T-cell (primary cell): ENCODE results near the gene TNNI3K. TPM values are rescaled to one million over a fixed set of nuclear protein-coding genes. Genes with fewer than 3 reads are reported as not detected.

Experiments used
- ATAC-seq, 4 experiments: fragments of 200-7000 bp in 3 of 4; fragments of 150-1000 bp in 1 of 4; cut with Tn5 transposase; replicated peaks in 1 of 4; 1 replicate in 3 of 4; 2 replicates in 1 of 4; pipeline ENCODE4 v1.10.0; 2021; ENCODE audit warnings: moderate library complexity in 3 of 4, mild to moderate bottlenecking in 2 of 4, moderate number of reproducible peaks in 1 of 4
- CTCF ChIA-PET, 2 donors: fragments of 300-600 bp; sonication (Branson Sonifier 250); formaldehyde crosslinking; loops; one replicate each; lab custom pipeline; 2022; ENCODE audit warnings: antibody characterized with exemption in 2 of 2; lab: Charles Lee
- POLR2A ChIA-PET, 2 donors: fragments of 300-600 bp; sonication (Branson Sonifier 250); formaldehyde crosslinking; loops; one replicate each; lab custom pipeline; 2022; ENCODE audit warnings: antibody characterized with exemption in 2 of 2; lab: Charles Lee
- DNase-seq, 35 experiments: peaks; one replicate each; pipeline versions ENCODE4 v3.0.0 to v3.0.0-alpha.2; 2013 to 2023
- H3K27ac ChIP-seq: one replicate; pipeline ENCODE4 v1.5.1; 2013; ENCODE audit warnings: low read length
- H3K27me3 ChIP-seq, 2 experiments: replicated peaks in 1 of 2; 1 replicate in 1 of 2; 2 replicates in 1 of 2; pipeline versions ENCODE4 v1.6.1 to v1.7.0; 2013; ENCODE audit warnings: low read length in 1 of 2, mixed read lengths in 1 of 2; ENCODE audit not compliant: control insufficient read depth in 2 of 2, insufficient read depth in 2 of 2; ENCODE audit errors: extremely low read depth in 1 of 2
- H3K36me3 ChIP-seq, 2 donors: 1 replicate in 1 of 2; 2 replicates in 1 of 2; pipeline versions ENCODE4 v1.6.1 to v1.7.0; 2013; ENCODE audit warnings: low read length in 1 of 2; ENCODE audit not compliant: control insufficient read depth in 2 of 2, insufficient read depth in 1 of 2; ENCODE audit errors: extremely low read depth in 1 of 2
- H3K4me1 ChIP-seq, 2 experiments: 1 replicate in 1 of 2; 2 replicates in 1 of 2; pipeline versions ENCODE4 v1.6.1 to v1.7.0; 2013; ENCODE audit warnings: low read length in 2 of 2, mixed read lengths in 1 of 2; ENCODE audit not compliant: insufficient read depth in 2 of 2, control insufficient read depth in 1 of 2; ENCODE audit errors: extremely low read depth in 1 of 2
- H3K4me3 ChIP-seq, 2 donors: 1 replicate in 1 of 2; 2 replicates in 1 of 2; pipeline versions ENCODE4 v1.5.1 to v1.7.0; 2013; ENCODE audit warnings: mild to moderate bottlenecking in 2 of 2, low read length in 1 of 2, moderate library complexity in 1 of 2; ENCODE audit not compliant: control insufficient read depth in 1 of 2; ENCODE audit errors: extremely low read depth in 1 of 2
- H3K9me3 ChIP-seq: 2 replicates; pipeline ENCODE4 v1.7.0; 2013
- H3K27ac Mint-ChIP-seq, 2 donors: one replicate each; pipeline ENCODE4 v1.8.0; 2020 to 2021; ENCODE audit warnings: mild to moderate bottlenecking in 2 of 2, mixed read lengths in 2 of 2
- H3K27me3 Mint-ChIP-seq, 2 donors: one replicate each; pipeline ENCODE4 v1.8.0; 2021 to 2022; ENCODE audit warnings: mixed read lengths in 2 of 2
- H3K36me3 Mint-ChIP-seq: one replicate; pipeline ENCODE4 v1.8.0; 2021; ENCODE audit warnings: mixed read lengths
- H3K4me1 Mint-ChIP-seq, 3 donors: one replicate each; pipeline ENCODE4 v1.8.0; 2020 to 2022; ENCODE audit warnings: mixed read lengths in 3 of 3, mild to moderate bottlenecking in 1 of 3
- H3K4me3 Mint-ChIP-seq, 3 donors: one replicate each; pipeline ENCODE4 v1.8.0; 2020 to 2022; ENCODE audit warnings: mild to moderate bottlenecking in 3 of 3, mixed read lengths in 3 of 3, moderate library complexity in 3 of 3
- H3K9me3 Mint-ChIP-seq, 3 donors: one replicate each; pipeline ENCODE4 v1.8.0; 2020 to 2022; ENCODE audit warnings: mixed read lengths in 3 of 3
- WGBS: methylation state at CpG from one replicate; pipeline ENCODE4 v1.1.5; 2013; ENCODE audit warnings: missing lambda C conversion rate; ENCODE audit not compliant: insufficient coverage; 5-methylcytosine and 5-hydroxymethylcytosine counted together
- total RNA-seq, 35 experiments: library from RNA in 6 of 35; stranded (reverse) in 6 of 35; fragments of 120-200 nt in 1 of 35; gene quantifications; one replicate each; pipeline versions ENCODE4 v1.2.1 to v1.2.4 and lab custom pipeline; 2013 to 2026

The TNNI3K gene
- total RNA-seq, 5 donors from 2014 or later (not counting 1 experiment from before 2014, with no cell fraction given), result 0.89 to 1.2 TPM; not detected in 3

DNA sequence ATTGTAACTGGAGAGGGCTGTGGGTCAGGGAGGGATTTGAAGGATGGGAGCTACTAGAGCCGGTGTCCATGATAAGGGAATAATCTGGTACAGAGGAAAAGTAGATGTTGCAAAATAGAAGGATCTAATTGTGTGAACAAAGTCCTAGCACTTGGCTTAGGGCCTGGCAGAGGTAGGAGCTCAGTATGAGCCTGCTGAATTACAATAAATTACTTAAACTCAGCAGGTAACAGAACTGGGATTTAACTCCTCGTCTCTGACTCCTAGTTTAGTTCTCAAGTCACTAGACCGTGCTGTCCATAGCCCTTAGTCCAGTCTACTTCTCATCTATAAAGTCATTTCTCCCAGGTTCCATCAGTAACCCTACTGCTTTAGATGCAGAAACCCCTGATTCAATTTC is 157.0 kb downstream of the TNNI3K start:
- 74% methylated on average over 3 of the region's 3 CpGs for WGBS
- no peaks in the 10 kb centered on the region for H3K36me3 ChIP-seq
- POLR2A ChIA-PET, result no interaction called here

GRCh38 chr1:74392840-74393239 is 157.7 kb downstream of the TNNI3K start:
- no peaks in the 10 kb centered on the region for H3K36me3 ChIP-seq
- H3K4me1 ChIP-seq, result no peaks in the 10 kb centered on the region
- H3K9me3 ChIP-seq, result no peaks in the 10 kb centered on the region
- no peak overlapping the region for H3K4me3 ChIP-seq
- H3K4me1 Mint-ChIP-seq, result no peaks in the 10 kb centered on the region
- peaks cover 0 to under 1% of the 10 kb centered on the region in 2 donors for H3K27me3 Mint-ChIP-seq
- no peak for ATAC-seq
- POLR2A ChIA-PET, result interaction anchor here in 1 of 2 donors (0.6 kb wide), 1 partner anchor 96 kb away, joined by 3 read pairs; no protein-coding TSS in a partner anchor
- DNase-seq, result no peak
- no peaks in the 10 kb centered on the region for H3K36me3 Mint-ChIP-seq
- CTCF ChIA-PET, result interaction anchor here in 1 of 2 donors (0.6 kb wide), 1 partner anchor 66 kb away, joined by 6 read pairs; no protein-coding TSS in a partner anchor
- no peak overlapping the region for H3K4me3 Mint-ChIP-seq
- no peaks in the 10 kb centered on the region for H3K27me3 ChIP-seq
- H3K27ac Mint-ChIP-seq, result no peak overlapping the region
- no peak overlapping the region for H3K27ac ChIP-seq
- no CpG with 5 or more reads among the region's 2 CpGs for WGBS
- peaks cover 0 to 5% (median 0%) of the 10 kb centered on the region in 3 donors for H3K9me3 Mint-ChIP-seq

More for the DNA sequence above, 157.0 kb downstream of the TNNI3K start:
- Histone ChIP-seq H3K9me3 (no peaks in the 10 kb centered on the region), H3K27me3 (no peaks in the 10 kb centered on the region), H3K4me3 (no peak overlapping the region), H3K27ac (no peak overlapping the region), H3K4me1 (no peaks in the 10 kb centered on the region)
- Mint-ChIP-seq H3K27ac (no peak overlapping the region), H3K9me3 (peaks cover 0 to 5% (median 0%) of the 10 kb centered on the region in 3 donors), H3K36me3 (no peaks in the 10 kb centered on the region), H3K27me3 (no peaks in the 10 kb centered on the region), H3K4me3 (no peak overlapping the region), H3K4me1 (no peaks in the 10 kb centered on the region)
- DNase-seq (no peak), ATAC-seq (no peak)
- CTCF ChIA-PET, result no interaction called here

- Histone ChIP-seq H3K27ac (no peak overlapping the region), H3K9me3 (no peaks in the 10 kb centered on the region), H3K4me1 (no peaks in the 10 kb centered on the region), H3K36me3 (no peaks in the 10 kb centered on the region), H3K27me3 (no peaks in the 10 kb centered on the region), H3K4me3 (no peak overlapping the region)
- H3K9me3 Mint-ChIP-seq, result peaks cover 0 to 2% (median 0%) of the 10 kb centered on the region in 3 donors
- H3K4me1 Mint-ChIP-seq, result no peaks in the 10 kb centered on the region
- H3K27ac Mint-ChIP-seq, result no peak overlapping the region
- no peak for ATAC-seq
- ChIA-PET CTCF (no interaction called here), POLR2A (no interaction called here)
- H3K36me3 Mint-ChIP-seq, result no peaks in the 10 kb centered on the region
- no peak overlapping the region for H3K4me3 Mint-ChIP-seq
- 0% methylated on average over 4 of the region's 4 CpGs for WGBS
- no peak for DNase-seq
- peaks cover 0 to 3% of the 10 kb centered on the region in 2 donors for H3K27me3 Mint-ChIP-seq
Measured at GRCh38 chr1:74395571-74395970, 160.4 kb downstream of the TNNI3K start.

DNA sequence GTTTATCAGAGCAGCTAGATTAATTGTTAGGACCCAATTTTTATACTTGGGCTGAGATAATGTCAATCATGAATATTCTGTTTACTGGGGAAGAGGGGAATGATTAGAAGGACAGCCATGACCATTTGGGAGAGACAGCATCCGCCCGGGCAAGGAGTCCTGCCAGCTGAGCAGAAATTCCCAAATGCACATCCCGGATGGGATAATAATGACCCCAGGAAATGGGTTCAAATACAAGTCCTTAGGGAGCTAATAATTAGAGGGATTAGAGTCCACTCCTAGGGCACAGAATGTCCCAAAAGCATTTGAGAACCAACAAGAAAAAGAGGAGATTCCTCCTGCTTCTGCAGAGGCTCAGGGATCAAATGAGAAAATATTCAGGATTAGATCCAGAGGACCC is 161.3 kb downstream of the TNNI3K start:
- 69% methylated on average over 3 of the region's 3 CpGs for WGBS
- no peaks in the 10 kb centered on the region for H3K4me1 ChIP-seq
- DNase-seq (no peak), ATAC-seq (no peak)
- Mint-ChIP-seq H3K36me3 (no peaks in the 10 kb centered on the region), H3K9me3 (peaks cover 0 to 2% (median 0%) of the 10 kb centered on the region in 3 donors), H3K4me3 (no peak overlapping the region), H3K27ac (no peak overlapping the region), H3K27me3 (peaks cover 0 to 3% of the 10 kb centered on the region in 2 donors), H3K4me1 (no peaks in the 10 kb centered on the region)
- H3K9me3 ChIP-seq, result no peaks in the 10 kb centered on the region
- no peaks in the 10 kb centered on the region for H3K36me3 ChIP-seq
- H3K4me3 ChIP-seq, result no peak overlapping the region
- ChIA-PET POLR2A (interaction anchor here in 1 of 2 donors (0.6 kb wide), 1 partner anchor 9 kb away, joined by 4 read pairs; no protein-coding TSS in a partner anchor), CTCF (no interaction called here)
- H3K27ac ChIP-seq, result no peak overlapping the region
- H3K27me3 ChIP-seq, result no peaks in the 10 kb centered on the region

GRCh38 chr1:74396933-74397332 is 161.7 kb downstream of the TNNI3K start:
- Histone ChIP-seq H3K27me3 (no peaks in the 10 kb centered on the region), H3K4me3 (no peak overlapping the region), H3K4me1 (no peaks in the 10 kb centered on the region), H3K36me3 (no peaks in the 10 kb centered on the region), H3K9me3 (no peaks in the 10 kb centered on the region), H3K27ac (no peak overlapping the region)
- Mint-ChIP-seq H3K27ac (no peak overlapping the region), H3K4me1 (no peaks in the 10 kb centered on the region), H3K4me3 (no peak overlapping the region), H3K36me3 (no peaks in the 10 kb centered on the region), H3K9me3 (peaks cover 0 to 2% (median 0%) of the 10 kb centered on the region in 3 donors), H3K27me3 (peaks cover 0 to 3% of the 10 kb centered on the region in 2 donors)
- ChIA-PET POLR2A (interaction anchor here in 1 of 2 donors (0.6 kb wide), 1 partner anchor 10 kb away, joined by 4 read pairs; no protein-coding TSS in a partner anchor), CTCF (no interaction called here)
- DNase-seq, result no peak
- 7% methylated on average over 4 of the region's 4 CpGs for WGBS
- no peak for ATAC-seq

DNA sequence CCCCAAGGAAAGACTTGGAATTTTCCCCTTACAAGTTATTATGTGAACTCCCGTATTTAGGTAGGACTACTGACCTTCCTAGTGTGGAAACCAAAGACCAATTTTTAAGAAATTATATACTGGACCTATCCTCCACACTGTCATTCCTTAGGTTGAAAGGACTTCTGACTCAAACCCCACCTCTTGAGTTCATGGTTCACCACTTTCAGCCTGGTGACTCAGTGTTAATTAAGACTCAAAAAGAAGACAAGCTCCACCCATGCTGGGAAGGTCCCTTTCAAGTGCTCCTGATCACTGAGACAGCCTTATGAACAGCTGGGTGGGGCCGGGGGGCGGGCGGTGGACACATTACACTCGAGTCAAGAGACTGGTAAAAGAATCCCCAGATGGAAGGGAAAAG is 164.1 kb downstream of the TNNI3K start:
- DNase-seq, result no peak
- ATAC-seq, result no peak
- Mint-ChIP-seq H3K27ac (no peak overlapping the region), H3K36me3 (no peaks in the 10 kb centered on the region), H3K4me1 (no peaks in the 10 kb centered on the region), H3K4me3 (no peak overlapping the region), H3K27me3 (peaks cover 0 to 3% of the 10 kb centered on the region in 2 donors), H3K9me3 (peaks cover 0 to 2% (median 0%) of the 10 kb centered on the region in 3 donors)
- CTCF ChIA-PET, result no interaction called here
- Histone ChIP-seq H3K27me3 (no peaks in the 10 kb centered on the region), H3K36me3 (no peaks in the 10 kb centered on the region), H3K4me3 (no peak overlapping the region), H3K27ac (no peak overlapping the region), H3K9me3 (no peaks in the 10 kb centered on the region), H3K4me1 (no peaks in the 10 kb centered on the region)
- POLR2A ChIA-PET, result no interaction called here
- no CpG with 5 or more reads among the region's 5 CpGs for WGBS
